GM13976 (cell line): ENCODE results near the gene SLC2A9.
"Not testable (repeated sequence)": the region's sequence is repeated elsewhere in the genome, so short reads cannot be mapped to it uniquely, and the experiment has no call there.

ENCODE experiments used
- DNase-seq: peaks from one replicate; pipeline ENCODE4 v3.0.0; 2012; ENCODE audit warnings: low spot score
- in situ Hi-C: fragments of 300-500 bp; cut with MboI; formaldehyde crosslinking; loops from one replicate; pipeline ENCODE4 v1.12.0; 2022; ENCODE audit warnings: low sequenced_read_pairs, mixed read lengths, inconsistent platforms; ENCODE audit not compliant: unreplicated experiment
- TF ChIP-seq, protein P1 (sequence below): IDR thresholded peaks from 2 replicates; pipeline ENCODE4 v1.5.1; 2012; ENCODE audit warnings: borderline replicate concordance, mild to moderate bottlenecking; ENCODE audit not compliant: insufficient read depth; ENCODE audit errors: extremely low read depth, missing control alignments, control extremely low read depth

SLC2A9 gene

DNA sequence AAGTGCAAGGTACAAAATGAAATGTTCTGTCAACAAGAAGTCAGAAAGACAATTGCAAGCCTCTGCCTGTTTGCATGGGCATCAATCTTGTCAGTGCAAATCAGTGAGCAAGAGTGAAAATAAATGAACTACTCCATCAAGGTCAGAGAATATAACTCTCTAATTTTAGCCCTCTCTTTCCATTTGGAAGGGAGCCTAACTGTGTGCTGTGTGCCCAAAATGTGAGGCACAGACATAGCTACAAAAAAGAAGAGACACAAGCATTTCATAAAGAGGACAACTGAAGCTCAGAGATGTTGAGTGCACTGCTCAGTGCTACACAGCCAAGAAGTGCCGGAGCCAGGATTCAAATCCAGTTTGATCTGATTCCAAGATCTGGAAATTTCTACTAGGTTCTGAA is 114.3 kb downstream of the SLC2A9 start:
- TF ChIP-seq, protein P1, sequence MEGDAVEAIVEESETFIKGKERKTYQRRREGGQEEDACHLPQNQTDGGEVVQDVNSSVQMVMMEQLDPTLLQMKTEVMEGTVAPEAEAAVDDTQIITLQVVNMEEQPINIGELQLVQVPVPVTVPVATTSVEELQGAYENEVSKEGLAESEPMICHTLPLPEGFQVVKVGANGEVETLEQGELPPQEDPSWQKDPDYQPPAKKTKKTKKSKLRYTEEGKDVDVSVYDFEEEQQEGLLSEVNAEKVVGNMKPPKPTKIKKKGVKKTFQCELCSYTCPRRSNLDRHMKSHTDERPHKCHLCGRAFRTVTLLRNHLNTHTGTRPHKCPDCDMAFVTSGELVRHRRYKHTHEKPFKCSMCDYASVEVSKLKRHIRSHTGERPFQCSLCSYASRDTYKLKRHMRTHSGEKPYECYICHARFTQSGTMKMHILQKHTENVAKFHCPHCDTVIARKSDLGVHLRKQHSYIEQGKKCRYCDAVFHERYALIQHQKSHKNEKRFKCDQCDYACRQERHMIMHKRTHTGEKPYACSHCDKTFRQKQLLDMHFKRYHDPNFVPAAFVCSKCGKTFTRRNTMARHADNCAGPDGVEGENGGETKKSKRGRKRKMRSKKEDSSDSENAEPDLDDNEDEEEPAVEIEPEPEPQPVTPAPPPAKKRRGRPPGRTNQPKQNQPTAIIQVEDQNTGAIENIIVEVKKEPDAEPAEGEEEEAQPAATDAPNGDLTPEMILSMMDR = no peak
- no peak for DNase-seq
- in situ Hi-C loops = no loop called here

DNA sequence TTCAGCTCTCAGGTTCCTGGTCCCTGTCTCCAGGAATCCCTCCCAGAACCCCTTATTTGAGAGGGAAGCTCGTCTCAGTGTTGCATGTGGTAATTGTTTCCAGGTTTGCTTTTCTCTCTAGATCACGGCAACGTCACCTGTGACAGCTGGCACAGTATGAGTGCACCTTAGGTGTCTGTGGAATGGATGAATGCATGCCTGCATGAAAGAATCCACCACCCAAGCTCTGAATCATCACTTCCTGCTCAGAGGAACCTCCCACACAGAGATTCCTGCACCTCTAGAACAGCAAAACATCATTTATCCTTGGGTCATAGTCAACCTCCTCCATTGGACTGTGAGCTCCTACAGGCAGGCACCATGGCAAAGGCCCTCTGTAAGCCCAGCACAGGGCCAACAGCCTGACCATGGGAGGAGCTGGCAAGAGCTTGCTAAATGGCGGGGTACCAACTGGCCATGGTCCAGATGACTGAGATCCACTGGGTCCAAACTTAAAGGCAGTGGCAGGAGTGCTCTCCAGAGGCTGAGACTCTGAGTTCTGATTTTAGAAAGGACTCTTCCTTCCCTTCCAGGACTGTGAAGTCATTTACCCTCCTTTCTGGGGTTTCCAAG is 116.2 kb downstream of the SLC2A9 start:
- DNase-seq = no peak
- in situ Hi-C loops = no loop called here

DNA sequence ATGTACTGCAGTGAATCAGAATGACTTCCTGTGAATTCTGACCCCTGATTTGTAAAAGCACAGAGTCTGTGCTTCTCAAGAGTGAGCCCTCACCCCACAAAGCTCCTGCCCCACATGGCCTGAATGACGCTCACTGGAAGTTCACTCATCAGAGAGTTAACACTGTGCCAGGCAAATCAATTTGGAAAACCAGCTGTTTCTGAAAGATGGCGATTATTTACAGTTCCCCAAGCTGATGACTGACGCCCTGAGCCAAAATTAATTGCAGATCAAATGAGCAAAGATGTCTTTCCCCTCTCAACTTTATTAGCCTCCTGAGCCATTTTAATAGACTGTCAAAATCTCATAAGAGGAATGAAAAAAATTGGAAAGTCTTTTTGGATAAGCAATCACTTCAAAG is 118.0 kb downstream of the SLC2A9 start:
- in situ Hi-C loops = no loop called here
- no peak for DNase-seq
- TF ChIP-seq, protein P1 = no peak

More for the DNA sequence above, 116.2 kb downstream of the SLC2A9 start:
- TF ChIP-seq, protein P1 = no peak

DNA sequence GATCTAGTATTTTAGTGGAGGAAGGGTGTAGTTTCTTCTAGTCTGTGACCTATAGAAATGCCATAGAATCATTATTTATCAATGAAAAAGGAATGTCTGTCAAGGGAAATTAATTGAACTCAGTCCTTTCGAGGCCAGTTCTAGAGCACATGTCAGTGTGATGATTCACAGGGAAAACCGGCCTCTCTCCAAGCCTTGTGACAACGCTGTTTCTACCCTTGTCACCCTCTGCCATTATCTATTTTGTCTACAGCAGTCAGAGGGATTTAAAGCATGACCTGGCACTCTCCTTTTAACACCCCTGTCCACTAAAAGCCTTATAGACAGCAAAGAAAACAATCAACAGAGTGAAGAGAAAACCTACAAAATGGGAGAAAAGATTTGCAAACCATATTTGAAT is 120.0 kb downstream of the SLC2A9 start:
- DNase-seq = no peak
- TF ChIP-seq, protein P1 = no peak

DNA sequence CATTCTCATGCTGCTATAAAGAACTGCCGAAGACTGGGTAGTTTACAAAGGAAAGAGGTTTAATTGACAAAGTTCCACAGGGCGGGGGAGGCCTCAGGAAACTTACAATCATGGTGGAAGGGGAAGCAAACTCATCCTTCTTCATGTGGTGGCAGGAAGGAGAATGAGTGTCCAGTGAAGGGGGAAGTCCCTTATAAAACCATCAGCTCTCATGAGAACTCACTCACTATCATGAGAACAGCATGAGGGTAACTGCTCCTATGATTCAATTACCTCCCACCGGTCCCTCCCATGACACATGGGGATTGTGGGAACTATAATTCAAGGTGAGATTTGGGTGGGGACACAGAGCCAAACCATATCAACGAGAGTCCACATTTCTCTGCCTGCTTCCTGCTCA is 120.7 kb downstream of the SLC2A9 start:
- DNase-seq, in situ Hi-C loops: not testable (repeated sequence)

More for the DNA sequence above, 120.0 kb downstream of the SLC2A9 start:
- in situ Hi-C loops = no loop called here

DNA sequence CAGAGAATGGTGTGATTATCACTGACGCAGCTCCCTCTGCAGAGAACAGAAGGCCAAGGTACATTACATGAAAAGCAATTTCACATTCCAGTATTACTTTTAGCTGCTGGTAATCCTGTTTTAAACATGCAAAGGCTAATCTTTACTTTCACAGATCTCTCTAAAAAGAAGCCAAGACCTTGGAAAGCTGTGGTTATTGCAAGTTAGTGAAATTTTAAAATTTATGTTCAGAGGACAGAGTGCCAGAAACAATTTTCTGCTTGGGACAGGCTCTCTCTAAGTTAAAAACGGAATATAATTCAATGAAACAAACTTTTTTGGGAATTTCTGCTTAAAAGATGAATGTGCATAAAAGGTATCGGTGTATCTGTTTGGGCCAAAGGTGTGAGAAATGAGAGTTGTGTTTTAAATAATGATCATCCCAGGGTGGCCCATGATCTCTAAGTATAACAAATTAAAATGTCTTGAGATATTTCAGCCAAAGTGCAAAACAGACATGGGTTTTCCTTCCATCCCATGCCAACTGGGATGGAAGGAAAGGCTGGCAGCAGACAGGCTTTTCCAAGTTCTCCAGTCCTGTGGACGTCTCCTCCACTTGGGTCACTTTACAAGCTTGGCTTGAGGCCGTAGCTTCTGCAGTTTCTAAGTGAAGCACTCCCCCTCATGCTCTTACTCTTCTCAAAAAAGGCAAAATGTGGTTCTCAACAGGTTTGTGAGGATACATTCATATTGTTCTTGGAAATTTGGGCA is 121.8 kb downstream of the SLC2A9 start:
- in situ Hi-C loops = no loop called here
- no peak for DNase-seq
- TF ChIP-seq, protein P1 = no peak

DNA sequence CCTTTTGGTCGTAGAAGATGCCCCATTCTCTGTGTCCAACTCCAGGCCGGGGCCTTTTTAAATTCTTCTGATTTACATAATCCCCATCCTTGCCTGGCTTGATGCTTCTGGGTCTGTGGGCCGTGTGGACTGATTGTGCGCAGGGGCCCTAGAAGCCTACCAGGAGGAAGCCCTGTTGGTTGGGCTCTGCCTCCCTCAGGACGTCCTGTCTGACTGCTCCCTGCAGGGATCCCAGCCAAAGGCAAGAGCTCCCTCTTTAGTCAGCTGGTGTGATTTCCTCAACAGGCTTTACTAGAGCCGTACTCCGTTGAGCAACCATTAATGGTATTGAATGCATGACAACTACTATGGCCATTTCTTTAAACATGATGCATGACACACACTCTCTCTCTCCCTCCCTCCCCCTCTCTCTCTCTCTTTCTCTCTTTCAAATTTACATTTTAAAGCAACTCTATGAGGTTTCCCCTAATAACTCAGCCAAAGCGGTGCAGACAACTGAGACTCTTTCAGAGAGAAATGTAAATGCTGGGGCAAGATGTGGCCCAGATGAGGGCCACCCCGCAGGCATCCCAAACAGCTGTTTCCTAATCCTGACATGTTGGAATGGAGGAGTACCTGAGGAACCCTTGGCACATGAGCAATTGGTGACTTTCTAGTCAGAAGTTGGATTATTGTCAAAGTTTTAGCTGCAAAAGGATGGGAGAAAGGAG is 122.5 kb downstream of the SLC2A9 start:
- in situ Hi-C loops = no loop called here
- DNase-seq = peak; percentile 36
- TF ChIP-seq, protein P1 = peak; percentile 16
